Right ventricle myocardium inferior (tissue), 1 donor: Measurements from ENCODE around the gene TPST1. TPM values are rescaled to one million over a fixed set of nuclear protein-coding genes. Genes with fewer than 3 reads are reported as not detected.
A peak's percentile ranks its signal among the peaks of the same experiment; 100 is the strongest.
"Not testable (repeated sequence)": the region's sequence is repeated elsewhere in the genome, so short reads cannot be mapped to it uniquely, and the experiment has no call there.

Source experiments
- ATAC-seq: fragments of 200-7000 bp; cut with Tn5 transposase; one replicate; pipeline ENCODE4 v1.9.1; 2020; ENCODE audit warnings: mild to moderate bottlenecking, moderate library complexity
- DNase-seq: peaks from one replicate; pipeline ENCODE4 v3.0.0; 2021; ENCODE audit errors: missing footprints
- intact Hi-C: fragments of 100-400 bp; cut with DNase I; formaldehyde crosslinking; loops from one replicate; pipeline ENCODE4 v1.11.0; 2022
- total RNA-seq: library from RNA; stranded (reverse); fragmentation: NEBNext Ultra II Directional; extraction: Animal tissue kit (Norgen Biotek cat#: 25700); gene quantifications from one replicate; pipeline ENCODE4 v1.2.1, GENCODE V29; 2021
- donor health status: DM: no; HTN: yes; CAD: no; lungs with severe emphysema.

The TPST1 gene
- total RNA-seq, 1 donor from 2014 or later, result 6.5 TPM

GRCh38 chr7:66231326-66232216, 26.4 kb downstream of the TPST1 start:
- DNase-seq, ATAC-seq, intact Hi-C loops: not testable (repeated sequence)

GRCh38 chr7:66233638-66234037, 28.5 kb downstream of the TPST1 start:
- intact Hi-C loops, result no loop called here
- ATAC-seq, result no peak
- no peak for DNase-seq

DNA sequence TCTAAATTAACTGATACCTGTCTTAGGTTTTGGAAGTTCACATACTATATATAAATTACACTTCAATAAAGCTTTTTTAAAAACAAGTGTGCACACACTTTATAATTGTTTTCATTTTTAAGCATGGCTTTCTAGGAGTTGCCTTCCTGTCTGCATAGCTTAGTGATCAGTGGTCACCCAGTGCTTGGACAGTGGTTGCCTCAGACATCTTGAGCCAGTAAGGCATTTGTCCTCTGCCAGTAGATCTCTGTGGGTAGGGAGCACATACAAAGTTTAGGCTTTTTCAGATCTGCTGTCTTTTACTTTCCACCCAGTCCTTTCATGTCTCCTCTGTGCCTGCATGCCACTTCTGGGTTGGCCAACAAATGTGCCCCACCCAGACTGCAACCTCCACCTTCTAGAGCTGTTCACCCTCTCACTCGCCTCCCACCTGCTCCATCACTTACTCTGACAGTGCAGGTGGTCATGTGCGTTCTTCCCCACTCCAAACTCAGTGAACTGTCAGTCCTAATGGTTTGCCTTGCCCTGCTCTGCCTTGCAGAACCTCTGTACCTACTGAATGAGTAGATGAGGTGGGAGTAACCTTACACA, 31.7 kb downstream of the TPST1 start:
- DNase-seq, result no peak
- no peak for ATAC-seq
- intact Hi-C loops, result no loop called here

GRCh38 chr7:66237906-66238772, 33.0 kb downstream of the TPST1 start:
- no peak for DNase-seq
- no peak for ATAC-seq
- intact Hi-C loops, result no loop called here

DNA sequence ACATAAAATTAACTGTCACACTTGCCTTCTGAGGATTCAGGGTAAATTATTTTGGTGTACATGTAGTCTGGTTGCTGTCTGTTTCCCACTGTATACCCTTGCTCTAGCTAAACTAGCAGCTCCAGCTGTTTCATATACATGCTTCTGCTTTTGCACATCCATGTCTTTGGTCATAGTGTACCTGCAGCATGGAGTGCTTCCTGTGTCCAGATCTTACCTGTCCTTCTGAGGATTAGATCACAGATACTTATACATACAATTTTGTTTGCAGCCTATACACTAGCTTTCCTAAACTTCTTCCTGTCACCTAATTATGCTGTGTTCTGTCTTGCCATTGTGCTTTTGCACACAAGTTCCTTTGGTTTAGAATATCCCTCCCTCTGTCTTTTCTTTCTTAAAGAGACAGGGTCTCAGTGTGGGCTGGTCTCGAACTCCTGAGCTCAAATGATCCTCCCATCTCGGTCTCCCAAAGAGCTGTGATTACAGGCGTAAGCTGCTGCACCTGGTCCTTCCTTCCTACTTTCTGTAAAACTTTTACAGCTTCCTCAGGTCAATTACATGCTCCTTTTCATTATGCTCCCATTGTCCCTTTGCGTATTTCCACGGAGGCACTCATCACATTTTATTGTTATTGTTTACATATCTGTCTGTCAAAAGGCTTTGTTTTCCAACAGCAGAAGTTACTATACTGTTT, 33.8 kb downstream of the TPST1 start:
- intact Hi-C loops, result no loop called here
- no peak for ATAC-seq

GRCh38 chr7:66239467-66239856, 34.3 kb downstream of the TPST1 start:
- ATAC-seq (no peak), DNase-seq (no peak)
- intact Hi-C loops, result no loop called here

More for the DNA sequence above, 33.8 kb downstream of the TPST1 start:
- no peak for DNase-seq

GRCh38 chr7:66245008-66245407, 39.9 kb downstream of the TPST1 start:
- DNase-seq (no peak), ATAC-seq (no peak)
- intact Hi-C loops, result no loop called here

GRCh38 chr7:66246554-66247171, 41.5 kb downstream of the TPST1 start:
- intact Hi-C loops, result no loop called here
- DNase-seq (no peak), ATAC-seq (no peak)

GRCh38 chr7:66247380-66248078, 42.4 kb downstream of the TPST1 start:
- intact Hi-C loops, result no loop called here
- DNase-seq (no peak), ATAC-seq (no peak)

- DNase-seq (no peak), ATAC-seq (no peak)
- intact Hi-C loops, result no loop called here
Measured at GRCh38 chr7:66250711-66251110, 45.6 kb downstream of the TPST1 start.

GRCh38 chr7:66255534-66256100, 50.5 kb downstream of the TPST1 start:
- no peak for DNase-seq
- no peak for ATAC-seq
- intact Hi-C loops, result no loop called here

DNA sequence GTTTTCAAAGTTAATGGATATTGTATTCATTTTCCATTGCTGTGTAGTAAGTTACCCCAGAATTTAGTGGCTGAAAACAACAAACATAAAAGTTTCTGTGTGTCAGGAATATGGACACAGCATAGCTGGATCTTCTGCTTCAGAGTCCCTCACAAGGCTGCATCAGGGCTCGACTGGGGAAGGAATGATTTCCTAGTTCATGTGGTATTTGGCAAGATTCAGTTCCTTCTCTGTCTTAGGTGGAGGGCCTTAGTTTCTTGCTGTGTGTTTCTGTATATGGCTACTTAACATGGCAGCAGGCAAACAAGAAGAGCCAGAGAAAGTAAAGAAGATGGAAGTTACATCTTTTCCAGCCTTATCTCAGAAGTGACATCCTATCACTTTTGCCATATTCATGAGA, 51.1 kb downstream of the TPST1 start:
- intact Hi-C loops, result no loop called here
- DNase-seq (no peak), ATAC-seq (no peak)

- intact Hi-C loops, result no loop called here
- no peak for ATAC-seq
Measured at GRCh38 chr7:66257481-66257880, 52.3 kb downstream of the TPST1 start.

DNA sequence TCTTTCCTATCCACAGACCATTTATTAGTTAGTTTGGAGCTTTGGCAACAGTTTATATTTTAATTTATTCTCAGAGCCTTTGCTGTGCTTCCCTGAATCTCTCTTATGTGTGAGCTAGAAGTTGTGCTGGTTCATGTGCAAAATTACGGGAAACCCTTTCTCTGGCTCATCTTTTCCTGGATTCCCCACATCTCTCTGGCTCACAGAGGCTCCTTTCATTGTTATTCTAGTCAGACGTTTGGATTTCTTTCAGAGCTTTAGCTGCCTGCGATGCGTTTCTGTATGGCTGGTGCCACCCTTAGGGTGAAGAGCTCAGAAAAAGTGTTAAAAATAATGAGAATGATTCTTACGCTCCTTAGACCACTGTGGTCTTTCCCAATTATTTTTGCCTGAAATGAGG, 53.3 kb downstream of the TPST1 start:
- ATAC-seq, result no peak
- DNase-seq, result no peak
- intact Hi-C loops, result no loop called here

More at GRCh38 chr7:66257481-66257880, 52.3 kb downstream of the TPST1 start:
- DNase-seq, result no peak

GRCh38 chr7:66261941-66262340, 56.8 kb downstream of the TPST1 start:
- DNase-seq (no peak), ATAC-seq (no peak)
- intact Hi-C loops, result no loop called here

DNA sequence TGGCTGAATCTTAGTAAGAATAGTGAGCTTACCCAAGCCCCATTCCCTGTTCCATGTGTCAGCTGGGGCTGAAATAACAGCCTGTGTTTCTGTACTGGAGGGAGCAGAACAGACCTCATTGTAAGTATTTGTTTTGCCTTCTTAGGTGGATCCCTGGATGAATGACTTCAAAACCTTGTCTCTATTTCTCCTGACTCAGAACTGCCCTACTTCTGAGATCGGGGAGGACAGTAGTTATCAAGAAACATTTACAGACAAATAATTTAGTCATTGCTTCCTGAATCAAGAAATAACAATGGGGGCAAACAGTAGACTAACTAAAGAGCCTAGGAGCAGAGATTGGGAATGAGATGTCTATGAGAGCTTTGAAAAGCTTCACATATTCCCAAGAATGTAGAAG, 58.8 kb downstream of the TPST1 start:
- no peak for DNase-seq
- intact Hi-C loops, result no loop called here
- ATAC-seq, result no peak

GRCh38 chr7:66265566-66265965, 60.4 kb downstream of the TPST1 start:
- intact Hi-C loops, result no loop called here
- DNase-seq (no peak), ATAC-seq (no peak)

- intact Hi-C loops, result no loop called here
- DNase-seq (no peak), ATAC-seq (peak; percentile 85)
Measured at GRCh38 chr7:66267249-66267648, 62.1 kb downstream of the TPST1 start.
